Mucosa of descending colon (tissue), 3 donors: ENCODE data around the gene RAD51B. TPM values are rescaled to one million over a fixed set of nuclear protein-coding genes. Genes with fewer than 3 reads are reported as not detected.
"Not testable (repeated sequence)": the region's sequence is repeated elsewhere in the genome, so short reads cannot be mapped to it uniquely, and the experiment has no call there.

Source experiments
- ATAC-seq: fragments of 200-7000 bp; cut with Tn5 transposase; one replicate; pipeline ENCODE4 v1.9.1; 2020; ENCODE audit warnings: mild to moderate bottlenecking, moderate library complexity
- DNase-seq, 3 donors: peaks; one replicate each; pipeline ENCODE4 v3.0.0-alpha.2; 2020
- H3K36me3 ChIP-seq: fragments of 200-600 bp; one replicate; pipeline ENCODE4 v1.8.0; 2021; ENCODE audit warnings: low read depth, mild to moderate bottlenecking
- H3K4me1 ChIP-seq: fragments of 200-600 bp; one replicate; pipeline ENCODE4 v1.8.0; 2021; ENCODE audit warnings: low read depth, mild to moderate bottlenecking
- H3K4me3 ChIP-seq: fragments of 200-600 bp; one replicate; pipeline ENCODE4 v1.8.0; 2021; ENCODE audit warnings: mild to moderate bottlenecking
- H3K9me3 ChIP-seq: fragments of 200-600 bp; one replicate; pipeline ENCODE4 v1.8.0; 2021; ENCODE audit warnings: mild to moderate bottlenecking
- intact Hi-C, 2 donors: fragments of 100-400 bp; cut with DNase I in 1 of 2; cut with micrococcal nuclease in 1 of 2; formaldehyde crosslinking; loops; one replicate each; pipeline versions ENCODE4 v1.11.0 to v1.11.1; 2022; cut with DNase I, micrococcal nuclease
- total RNA-seq, 3 donors: library from RNA; stranded (reverse); fragmentation: NEBNext Ultra II Directional in 2 of 3; extraction: Animal tissue kit (Norgen Biotek cat#: 25700) in 2 of 3; gene quantifications; one replicate each; pipeline versions ENCODE4 v1.2.1 to v1.2.4, GENCODE V29; 2021 to 2023
- TF ChIP-seq, protein P1 (sequence below): fragments of 200-600 bp; IDR thresholded peaks from one replicate; pipeline ENCODE4 v1.8.0; 2022; ENCODE audit warnings: antibody characterized with exemption, mild to moderate bottlenecking
- donor health status: DM: no; HTN: no; CAD: no; lungs with moderate emphysema.
- donor health status: DM: no; HTN: no; CAD: no.
- donor health status: DM: no; HTN: yes; CAD: no.

Gene RAD51B
- total RNA-seq, 3 donors from 2014 or later: 15.8 to 23.3 (median 20.9) TPM

DNA sequence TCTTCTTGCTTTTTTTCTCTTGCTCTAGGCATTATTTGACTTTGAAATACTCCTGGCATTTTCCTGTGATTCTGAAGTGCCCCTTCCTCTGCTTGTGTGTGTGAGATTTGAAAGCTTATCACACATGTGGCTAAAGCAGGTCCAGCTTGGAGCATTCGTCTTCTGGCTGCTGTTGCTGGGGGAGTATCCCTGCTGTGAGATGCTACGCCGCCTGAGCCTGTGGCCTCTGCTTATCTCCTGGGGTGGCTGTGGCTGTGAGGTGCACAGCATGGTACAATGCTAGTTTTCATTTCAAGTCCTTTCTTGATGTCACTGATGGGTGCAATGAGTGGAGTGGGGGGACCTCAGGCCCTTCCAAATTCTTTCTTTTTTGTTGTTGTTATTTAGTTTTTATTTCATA is 601.5 kb downstream of the RAD51B start:
- intact Hi-C loops: no loop called here
- Histone ChIP-seq H3K4me3 (no peak overlapping the region), H3K36me3 (no peaks in the 10 kb centered on the region), H3K9me3 (no peaks in the 10 kb centered on the region), H3K4me1 (no peaks in the 10 kb centered on the region)
- no peak for DNase-seq
- TF ChIP-seq, protein P1, sequence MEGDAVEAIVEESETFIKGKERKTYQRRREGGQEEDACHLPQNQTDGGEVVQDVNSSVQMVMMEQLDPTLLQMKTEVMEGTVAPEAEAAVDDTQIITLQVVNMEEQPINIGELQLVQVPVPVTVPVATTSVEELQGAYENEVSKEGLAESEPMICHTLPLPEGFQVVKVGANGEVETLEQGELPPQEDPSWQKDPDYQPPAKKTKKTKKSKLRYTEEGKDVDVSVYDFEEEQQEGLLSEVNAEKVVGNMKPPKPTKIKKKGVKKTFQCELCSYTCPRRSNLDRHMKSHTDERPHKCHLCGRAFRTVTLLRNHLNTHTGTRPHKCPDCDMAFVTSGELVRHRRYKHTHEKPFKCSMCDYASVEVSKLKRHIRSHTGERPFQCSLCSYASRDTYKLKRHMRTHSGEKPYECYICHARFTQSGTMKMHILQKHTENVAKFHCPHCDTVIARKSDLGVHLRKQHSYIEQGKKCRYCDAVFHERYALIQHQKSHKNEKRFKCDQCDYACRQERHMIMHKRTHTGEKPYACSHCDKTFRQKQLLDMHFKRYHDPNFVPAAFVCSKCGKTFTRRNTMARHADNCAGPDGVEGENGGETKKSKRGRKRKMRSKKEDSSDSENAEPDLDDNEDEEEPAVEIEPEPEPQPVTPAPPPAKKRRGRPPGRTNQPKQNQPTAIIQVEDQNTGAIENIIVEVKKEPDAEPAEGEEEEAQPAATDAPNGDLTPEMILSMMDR: no peak
- no peak for ATAC-seq

DNA sequence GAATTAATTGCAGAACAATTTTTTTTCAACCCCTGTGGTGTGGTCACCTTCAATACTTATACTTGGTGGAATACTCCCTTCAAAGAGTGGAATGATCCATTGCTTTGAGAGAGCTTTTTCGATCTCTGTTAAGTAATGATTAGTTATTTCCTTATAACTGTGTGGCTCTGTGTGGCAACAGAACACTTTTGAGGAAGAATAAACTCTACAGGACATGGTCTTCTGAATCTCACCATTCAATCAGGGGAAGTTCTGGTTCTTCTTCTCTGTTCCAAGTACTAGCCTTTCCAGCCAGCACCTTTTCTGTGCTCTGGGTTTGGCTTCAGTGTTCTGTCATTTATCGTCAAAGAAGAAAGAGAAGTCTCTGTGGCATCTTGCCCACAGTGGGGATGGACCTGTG is 604.1 kb downstream of the RAD51B start:
- H3K4me1 ChIP-seq: no peaks in the 10 kb centered on the region
- TF ChIP-seq, protein P1: no peak
- DNase-seq (no peak), ATAC-seq (no peak)
- no peaks in the 10 kb centered on the region for H3K36me3 ChIP-seq
- intact Hi-C loops: no loop called here
- no peaks in the 10 kb centered on the region for H3K9me3 ChIP-seq
- no peak overlapping the region for H3K4me3 ChIP-seq

DNA sequence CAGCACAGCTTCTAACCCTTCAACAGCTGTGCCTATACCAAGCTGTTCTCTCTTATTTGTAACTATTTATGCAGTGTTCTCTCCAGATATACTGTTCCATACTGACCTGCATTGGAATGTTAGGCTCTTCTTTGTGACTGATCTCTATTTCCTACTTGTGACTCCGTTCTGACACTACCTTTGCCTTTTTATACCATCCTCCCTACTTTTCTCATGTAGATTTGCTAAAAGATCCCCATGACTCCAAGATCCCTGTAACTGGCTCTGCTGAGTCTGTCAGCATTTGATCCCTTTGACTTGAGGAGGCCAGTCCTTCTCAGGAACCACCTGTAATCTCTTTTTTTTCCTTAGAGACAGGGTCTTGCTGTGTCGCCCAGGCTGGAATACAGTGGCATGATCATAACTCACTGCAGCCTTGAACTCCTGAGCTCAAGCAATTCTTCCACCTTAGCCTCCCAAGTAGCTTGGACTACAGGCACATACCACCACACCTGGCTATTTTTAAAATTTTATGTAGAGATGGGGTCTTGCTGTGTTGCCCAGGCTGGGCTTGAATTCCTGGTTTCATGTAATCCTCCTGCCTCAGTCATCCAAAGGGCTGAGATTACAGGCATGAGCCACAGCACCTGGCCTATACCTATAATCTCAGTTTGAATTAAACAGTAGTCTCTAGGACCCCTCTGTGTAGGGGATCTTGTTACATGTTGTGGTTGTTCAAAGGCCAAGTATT is 605.0 kb downstream of the RAD51B start:
- Histone ChIP-seq H3K9me3 (no peaks in the 10 kb centered on the region), H3K4me3 (no peak overlapping the region), H3K36me3 (no peaks in the 10 kb centered on the region), H3K4me1 (no peaks in the 10 kb centered on the region)
- DNase-seq (no peak), ATAC-seq (no peak)
- TF ChIP-seq, protein P1: no peak
- intact Hi-C loops: no loop called here

DNA sequence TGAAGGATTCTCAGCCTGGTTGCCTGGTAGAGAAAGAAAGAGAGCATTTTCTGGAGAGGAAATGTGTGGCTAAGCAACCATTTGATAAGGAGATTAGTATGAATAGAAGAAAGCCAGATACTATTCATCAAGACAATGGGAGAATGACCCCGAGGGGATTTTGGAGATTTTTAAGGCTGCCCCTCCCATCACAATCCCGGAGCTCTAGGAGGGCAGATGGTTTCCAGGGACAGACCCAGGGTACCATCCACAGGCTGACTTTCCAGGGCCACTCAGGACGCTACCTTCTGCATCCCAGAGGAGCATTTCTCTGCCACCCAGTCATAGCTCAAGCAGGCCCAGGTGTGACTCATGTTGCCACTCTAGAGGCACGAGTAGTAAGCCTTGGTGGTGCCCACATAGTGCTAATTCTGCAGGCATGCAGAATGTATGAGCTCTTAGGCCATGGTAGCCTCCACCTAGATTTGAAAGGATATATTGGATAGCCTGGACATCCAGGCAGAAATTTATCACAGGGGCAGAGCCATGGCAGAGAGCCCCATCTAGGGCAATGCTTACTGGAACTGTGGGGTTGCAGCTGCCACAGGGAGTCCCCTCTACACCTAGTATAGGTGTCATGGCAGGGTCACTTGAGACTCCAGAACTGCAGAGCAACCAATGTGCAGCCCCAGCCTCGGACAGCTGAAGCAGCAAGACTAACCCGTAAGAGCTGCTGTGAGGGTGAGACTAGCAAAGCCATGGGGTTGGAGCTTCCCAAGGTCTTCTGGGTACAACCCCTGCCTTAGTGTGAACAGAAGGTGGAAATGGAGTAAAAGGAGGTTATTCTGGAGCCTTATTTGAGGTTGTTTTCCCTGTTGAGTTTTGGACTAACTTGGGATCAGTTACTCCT is 607.3 kb downstream of the RAD51B start:
- peaks cover 4% of the 10 kb centered on the region for H3K9me3 ChIP-seq
- TF ChIP-seq, protein P1: no peak
- H3K36me3 ChIP-seq: no peaks in the 10 kb centered on the region
- ATAC-seq (no peak), DNase-seq (no peak)
- no peaks in the 10 kb centered on the region for H3K4me1 ChIP-seq
- intact Hi-C loops: no loop called here
- no peak overlapping the region for H3K4me3 ChIP-seq

DNA sequence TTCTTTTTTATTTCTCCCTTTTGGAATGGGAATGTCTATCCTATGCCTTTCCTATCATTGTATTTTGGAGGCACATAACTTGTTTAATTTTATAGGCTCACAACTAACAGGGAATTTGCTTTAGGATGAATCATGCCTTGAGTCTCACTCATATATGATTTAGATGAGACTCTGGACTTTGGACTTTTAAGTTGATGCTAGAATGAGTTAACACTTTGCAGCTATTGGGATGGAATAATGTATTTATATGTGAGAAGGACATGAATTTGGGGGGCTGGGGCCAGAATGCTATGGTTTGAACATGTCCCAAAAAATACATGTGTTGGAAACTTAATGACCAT is 607.9 kb downstream of the RAD51B start:
- TF ChIP-seq, protein P1: no peak

DNA sequence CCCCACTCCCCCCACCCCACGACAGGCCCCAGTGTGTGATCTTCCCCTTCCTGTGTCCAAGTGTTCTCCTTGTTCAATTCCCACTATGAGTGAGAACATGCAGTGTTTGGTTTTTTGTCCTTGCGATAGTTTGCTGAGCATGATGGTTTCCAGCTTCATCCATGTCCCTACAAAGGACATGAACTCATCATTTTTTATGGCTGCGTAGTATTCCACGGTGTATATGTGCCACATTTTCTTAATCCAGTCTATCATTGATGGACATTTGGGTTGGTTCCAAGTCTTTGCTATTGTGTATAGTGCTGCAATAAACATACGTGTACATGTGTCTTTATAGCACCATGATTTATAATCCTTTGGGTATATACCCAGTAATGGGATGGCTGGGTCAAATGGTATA is 609.3 kb downstream of the RAD51B start:
- H3K4me1 ChIP-seq, H3K36me3 ChIP-seq, DNase-seq, H3K4me3 ChIP-seq, H3K9me3 ChIP-seq, ATAC-seq, intact Hi-C loops: not testable (repeated sequence)

More for the DNA sequence above, 607.9 kb downstream of the RAD51B start:
- DNase-seq (no peak), ATAC-seq (peak; percentile 63)
- Histone ChIP-seq H3K36me3 (no peaks in the 10 kb centered on the region), H3K4me3 (no peak overlapping the region), H3K4me1 (no peaks in the 10 kb centered on the region), H3K9me3 (peaks cover 4% of the 10 kb centered on the region)
- intact Hi-C loops: no loop called here

DNA sequence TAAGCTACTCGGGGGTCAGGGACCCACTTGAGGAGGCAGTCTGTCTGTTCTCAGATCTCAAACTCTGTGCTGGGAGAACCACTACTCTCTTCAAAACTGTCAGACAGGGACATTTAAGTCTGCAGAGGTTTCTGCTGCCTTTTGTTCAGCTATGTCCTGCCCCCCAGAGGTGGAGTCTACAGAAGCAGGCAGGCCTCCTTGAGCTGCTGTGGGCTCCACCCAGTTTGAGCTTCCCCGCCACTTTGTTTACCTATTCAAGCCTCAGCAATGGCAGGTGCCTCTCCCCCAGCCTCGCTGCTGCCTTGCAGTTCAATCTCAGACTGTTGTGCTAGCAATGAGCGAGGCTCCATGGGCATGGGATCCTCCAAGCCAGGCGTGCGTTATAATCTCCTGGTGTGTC is 614.6 kb downstream of the RAD51B start:
- DNase-seq, H3K36me3 ChIP-seq, H3K4me1 ChIP-seq, intact Hi-C loops, ATAC-seq, H3K4me3 ChIP-seq: not testable (repeated sequence)
- H3K9me3 ChIP-seq: peaks cover 12% of the 10 kb centered on the region

DNA sequence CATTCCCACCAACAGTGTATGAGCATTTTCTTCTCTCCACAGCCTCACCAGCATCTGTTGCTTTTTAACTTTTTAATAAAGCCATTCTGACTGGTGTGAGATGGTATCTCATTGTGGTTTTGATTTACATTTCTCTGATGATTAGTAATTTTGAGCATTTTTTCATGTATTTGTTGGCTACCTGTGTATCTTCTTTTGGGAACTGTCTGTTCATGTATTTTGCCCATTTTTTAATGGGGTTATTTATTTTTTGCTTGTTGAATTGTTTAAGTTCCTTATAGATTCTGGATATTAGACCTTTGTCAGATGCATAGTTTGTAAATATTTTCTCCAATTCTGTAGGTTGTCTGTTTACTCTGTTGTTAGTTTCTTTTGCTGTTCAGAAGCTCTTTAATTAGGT is 616.1 kb downstream of the RAD51B start:
- H3K4me1 ChIP-seq, H3K4me3 ChIP-seq, H3K36me3 ChIP-seq, ATAC-seq, intact Hi-C loops, H3K9me3 ChIP-seq, DNase-seq: not testable (repeated sequence)
